Measurements from ENCODE around the gene CNOT6.

The CNOT6 gene

DNA sequence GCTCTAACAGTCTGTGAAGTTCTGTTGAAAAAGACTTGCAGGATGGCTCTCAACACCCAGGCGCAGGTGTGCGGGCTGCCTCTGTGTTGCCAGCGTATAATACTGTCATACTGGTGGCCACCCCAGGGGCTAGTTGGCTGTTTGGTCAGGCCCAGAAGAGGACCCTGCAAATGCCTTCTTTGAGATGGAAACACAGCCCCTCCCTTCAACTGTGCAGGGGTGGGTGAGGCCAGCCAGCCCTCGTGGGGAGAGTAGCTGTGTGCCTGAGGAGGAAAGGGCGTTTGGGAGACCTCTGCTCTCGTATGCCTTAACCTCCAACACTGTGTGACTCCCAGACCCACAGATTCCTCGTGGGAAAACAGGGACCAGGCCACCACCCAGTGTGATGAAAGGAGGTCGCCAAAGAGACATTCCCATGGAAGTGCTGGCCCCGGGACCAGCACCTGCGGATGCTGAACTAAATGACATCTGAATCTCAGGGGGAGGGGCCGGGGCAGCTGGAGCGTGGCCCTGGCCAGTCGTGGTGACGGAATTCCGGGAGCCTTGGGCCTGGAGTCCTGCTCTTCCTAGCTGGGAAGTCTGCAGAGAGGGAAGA, 108.4 kb downstream of the CNOT6 start:
- DNase-seq: no peak

- no peak for DNase-seq
These were observed 109.0 kb downstream of the CNOT6 start for GRCh38 chr5:180603076-180603594.

GRCh38 chr5:180604271-180604670, 110.1 kb downstream of the CNOT6 start:
- DNase-seq: no peak

DNA sequence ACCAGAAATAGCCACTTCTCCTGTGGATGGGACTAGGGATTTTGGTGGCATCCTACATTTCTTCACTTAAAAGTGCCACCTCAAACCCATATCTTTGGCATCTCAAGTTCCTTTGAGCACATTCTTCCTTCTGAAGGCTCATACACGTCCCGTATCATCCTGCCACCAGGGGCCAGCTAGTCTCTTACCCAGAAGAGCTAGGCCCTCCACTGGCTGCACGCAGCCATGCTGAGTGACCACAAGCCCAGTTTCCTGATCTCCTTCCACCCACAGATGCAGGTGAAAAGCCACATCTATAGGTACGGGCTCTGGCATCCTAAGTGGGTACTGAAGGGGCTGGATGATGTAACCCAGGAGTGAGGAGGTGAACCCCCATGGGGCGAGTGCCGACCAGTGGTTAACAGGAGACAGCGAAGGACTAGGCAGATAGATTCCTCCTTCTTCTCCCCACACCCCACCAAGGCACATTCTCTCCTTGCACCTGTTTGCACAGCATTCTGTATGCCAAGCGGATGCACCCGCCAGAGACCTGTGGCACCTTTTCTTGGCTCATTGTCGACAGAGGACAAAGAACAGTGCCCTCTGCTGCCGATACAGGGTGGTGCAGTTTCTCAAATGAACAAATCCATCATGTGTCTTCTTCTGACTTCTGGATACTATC, 111.5 kb downstream of the CNOT6 start:
- no peak for DNase-seq

DNA sequence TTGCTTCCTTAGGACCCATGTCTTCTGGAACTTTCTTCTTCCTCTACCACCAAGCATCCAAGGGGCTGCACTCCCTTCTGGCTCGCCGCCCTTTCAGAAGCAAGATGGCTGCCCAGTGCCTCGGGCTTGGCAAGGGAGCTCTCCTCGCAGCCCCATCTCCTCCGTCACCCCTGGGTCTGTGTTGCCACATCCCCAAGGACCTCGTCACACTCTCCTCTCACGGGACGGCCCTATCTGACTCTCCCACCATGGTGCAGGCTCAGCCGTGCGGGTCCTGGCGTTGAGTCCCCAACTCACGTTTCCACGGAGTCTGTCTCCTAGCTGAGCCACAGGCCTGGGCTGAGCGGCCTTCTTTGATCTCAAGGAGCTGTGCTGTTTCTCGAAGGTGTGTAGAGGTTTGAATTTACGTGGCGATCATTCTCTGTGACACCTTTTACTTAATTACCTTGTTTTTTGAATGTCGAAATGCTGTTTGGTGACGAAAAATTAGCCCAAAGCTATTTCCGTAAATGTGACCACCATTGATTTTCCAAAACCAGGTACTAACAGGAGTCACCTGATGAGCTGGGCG, 112.1 kb downstream of the CNOT6 start:
- DNase-seq: no peak

GRCh38 chr5:180607861-180608571, 113.8 kb downstream of the CNOT6 start:
- no peak for DNase-seq

GRCh38 chr5:180608572-180609310, 114.6 kb downstream of the CNOT6 start:
- DNase-seq: no peak

- no peak for DNase-seq
These were observed 115.2 kb downstream of the CNOT6 start for GRCh38 chr5:180609386-180609785.

DNA sequence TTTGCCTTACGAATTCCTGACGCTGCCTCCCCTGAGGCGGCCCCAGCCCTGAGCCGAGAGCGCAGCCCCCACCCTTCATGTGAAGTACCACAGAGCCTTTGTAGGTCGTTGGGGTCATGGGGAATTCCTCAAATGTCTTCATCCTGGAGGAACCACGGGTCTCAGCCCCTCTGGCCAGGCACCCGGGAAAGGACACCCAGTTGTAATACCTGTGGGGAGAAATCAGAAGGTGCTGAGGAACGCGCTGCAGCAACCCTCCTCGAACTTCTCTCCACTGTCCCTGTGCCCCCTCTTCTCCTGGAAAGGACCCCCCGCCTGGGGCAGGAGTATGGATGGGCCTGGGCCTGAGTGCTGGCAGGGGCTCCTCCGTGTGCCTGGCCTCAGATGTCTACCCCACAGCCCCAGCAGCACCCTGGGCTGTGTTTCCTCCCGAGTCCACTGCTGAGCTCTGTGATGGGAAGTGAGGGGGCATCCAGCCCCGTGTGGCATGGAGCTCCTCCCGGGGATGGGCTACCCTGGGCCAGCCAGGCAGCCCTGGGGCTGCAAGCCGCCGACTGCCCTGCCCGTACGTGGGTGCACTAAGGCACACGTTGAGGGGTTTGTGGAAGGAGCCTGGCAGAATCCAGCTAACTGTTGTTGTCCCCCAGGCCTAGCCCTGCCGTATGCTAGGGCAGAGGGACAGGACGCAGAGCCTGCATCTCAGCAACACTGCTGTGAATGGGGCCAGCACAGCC, 115.8 kb downstream of the CNOT6 start:
- DNase-seq: no peak

- no peak for DNase-seq
These were observed 117.1 kb downstream of the CNOT6 start for GRCh38 chr5:180611140-180611850.

DNA sequence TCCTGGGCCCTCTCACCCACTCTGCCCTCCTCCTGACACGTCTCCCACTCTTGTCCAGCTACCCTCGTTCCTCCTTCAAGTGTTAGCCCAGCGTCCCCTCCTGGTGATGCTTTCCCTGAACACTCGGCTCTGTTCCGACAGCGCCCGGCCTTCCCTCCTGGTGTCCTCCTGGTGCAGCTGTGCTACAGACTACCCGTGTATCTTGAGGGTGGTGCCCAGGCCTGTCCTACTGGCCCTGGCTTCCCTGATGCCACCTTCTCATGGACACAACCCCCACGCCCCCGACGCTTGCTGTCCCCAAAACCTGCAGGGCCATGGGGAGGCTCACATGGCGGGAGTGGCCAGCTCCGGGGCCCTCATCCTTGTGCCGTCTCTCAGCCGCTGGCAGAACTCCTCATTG, 118.5 kb downstream of the CNOT6 start:
- DNase-seq: no peak

GRCh38 chr5:180613188-180613813, 119.1 kb downstream of the CNOT6 start:
- no peak for DNase-seq

GRCh38 chr5:180613814-180614188, 119.6 kb downstream of the CNOT6 start:
- DNase-seq: no peak

GRCh38 chr5:180618487-180618828, 124.3 kb downstream of the CNOT6 start:
- DNase-seq: no peak

- no peak for DNase-seq
These were observed 124.8 kb downstream of the CNOT6 start for GRCh38 chr5:180618829-180619562.

- DNase-seq: no peak
These were observed 125.4 kb downstream of the CNOT6 start for GRCh38 chr5:180619563-180619915.

DNA sequence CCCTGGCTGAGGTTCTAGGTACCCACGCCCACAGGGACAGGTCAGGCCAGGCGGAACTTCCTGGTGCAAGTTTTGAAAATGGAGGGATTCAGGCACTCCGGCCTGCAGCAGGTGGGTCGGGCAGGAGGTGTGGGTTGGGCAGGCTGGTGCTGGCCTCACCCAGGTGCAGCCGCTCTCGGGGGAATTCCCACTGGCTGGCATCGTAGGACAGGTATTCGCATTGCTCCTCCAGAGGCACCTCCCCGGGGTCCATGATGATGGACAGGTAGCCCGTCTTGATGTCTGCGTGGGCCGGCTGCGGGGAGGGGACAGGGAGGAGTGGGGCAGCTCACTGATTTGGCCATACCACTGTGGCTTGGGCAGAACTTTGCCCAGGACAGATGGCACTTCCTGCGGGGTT, 125.8 kb downstream of the CNOT6 start:
- DNase-seq: no peak

GRCh38 chr5:180621311-180621710, 127.1 kb downstream of the CNOT6 start:
- DNase-seq: no peak

- no peak for DNase-seq
These were observed 128.7 kb downstream of the CNOT6 start for GRCh38 chr5:180622910-180623309.

GRCh38 chr5:180623411-180623834, 129.2 kb downstream of the CNOT6 start:
- DNase-seq: no peak

DNA sequence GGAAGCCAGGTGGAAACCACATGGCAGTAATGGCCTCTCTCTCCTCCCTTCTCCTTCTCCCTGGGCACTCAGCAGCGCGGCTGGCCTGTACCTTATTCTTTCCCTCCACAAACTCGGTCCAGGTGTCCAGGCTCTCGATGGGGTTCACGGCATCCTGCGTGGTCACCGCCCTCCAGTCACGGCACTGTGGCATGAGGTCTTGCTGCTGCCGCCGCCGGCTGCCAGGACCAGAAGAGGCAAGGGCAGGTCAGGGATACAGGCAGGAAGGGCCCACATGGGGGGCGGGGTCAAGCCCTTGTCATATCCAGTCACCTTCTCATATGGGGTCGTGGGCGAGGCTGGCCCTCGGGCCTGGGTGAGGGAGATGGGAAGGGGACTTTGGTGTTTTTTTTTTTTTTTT, 129.7 kb downstream of the CNOT6 start:
- no peak for DNase-seq
